HL-60 (cell line): ENCODE results near the gene ZMYM1.

ENCODE experiments used
- DNase-seq, 2 experiments: peaks; one replicate each; pipeline ENCODE4 v3.0.0-alpha.2; 2010 to 2020; ENCODE audit warnings: low read depth in 1 of 2, low spot score in 1 of 2
- H3K27ac ChIP-seq: fragments of 250-450 bp; sonication (Bioruptor Pico); replicated peaks from 2 replicates; pipeline ENCODE4 v1.5.1; 2020; ENCODE audit warnings: mild to moderate bottlenecking, moderate library complexity
- H3K27me3 ChIP-seq: fragments of 250-450 bp; sonication (Bioruptor Pico); 2 replicates; pipeline ENCODE4 v1.5.1; 2021; ENCODE audit warnings: mild to moderate bottlenecking, moderate library complexity; ENCODE audit not compliant: insufficient read depth, poor library complexity, severe bottlenecking
- H3K4me3 ChIP-seq: replicated peaks from 2 replicates; pipeline ENCODE4 v1.5.1; 2011; ENCODE audit warnings: mild to moderate bottlenecking, control low read depth, low read length; ENCODE audit not compliant: insufficient read depth
- GABPA ChIP-seq: IDR thresholded peaks from 2 replicates; pipeline ENCODE4 v1.6.1; 2012; ENCODE audit warnings: low read depth
- POLR2AphosphoS5 ChIP-seq: IDR thresholded peaks from 2 replicates; pipeline ENCODE4 v1.6.1; 2012; ENCODE audit warnings: low read depth
- SPI1 ChIP-seq: IDR thresholded peaks from 2 replicates; pipeline ENCODE4 v1.6.1; 2012; ENCODE audit warnings: low read depth, mild to moderate bottlenecking, borderline replicate concordance
- TF ChIP-seq, protein P1 (sequence below): IDR thresholded peaks from 2 replicates; pipeline ENCODE4 v1.6.1; 2012; ENCODE audit warnings: low read depth; ENCODE audit not compliant: insufficient replicate concordance
- TF ChIP-seq, protein P2 (sequence below): IDR thresholded peaks from one replicate; pipeline ENCODE4 v1.5.1; 2011; ENCODE audit warnings: low read length, control low read depth, inconsistent platforms; ENCODE audit not compliant: insufficient read depth

ZMYM1 gene

GRCh38 chr1:35085421-35085820 is 6.2 kb downstream of the ZMYM1 start:
- no peak for TF ChIP-seq SPI1
- TF ChIP-seq GABPA = no peak
- TF ChIP-seq, protein P1, sequence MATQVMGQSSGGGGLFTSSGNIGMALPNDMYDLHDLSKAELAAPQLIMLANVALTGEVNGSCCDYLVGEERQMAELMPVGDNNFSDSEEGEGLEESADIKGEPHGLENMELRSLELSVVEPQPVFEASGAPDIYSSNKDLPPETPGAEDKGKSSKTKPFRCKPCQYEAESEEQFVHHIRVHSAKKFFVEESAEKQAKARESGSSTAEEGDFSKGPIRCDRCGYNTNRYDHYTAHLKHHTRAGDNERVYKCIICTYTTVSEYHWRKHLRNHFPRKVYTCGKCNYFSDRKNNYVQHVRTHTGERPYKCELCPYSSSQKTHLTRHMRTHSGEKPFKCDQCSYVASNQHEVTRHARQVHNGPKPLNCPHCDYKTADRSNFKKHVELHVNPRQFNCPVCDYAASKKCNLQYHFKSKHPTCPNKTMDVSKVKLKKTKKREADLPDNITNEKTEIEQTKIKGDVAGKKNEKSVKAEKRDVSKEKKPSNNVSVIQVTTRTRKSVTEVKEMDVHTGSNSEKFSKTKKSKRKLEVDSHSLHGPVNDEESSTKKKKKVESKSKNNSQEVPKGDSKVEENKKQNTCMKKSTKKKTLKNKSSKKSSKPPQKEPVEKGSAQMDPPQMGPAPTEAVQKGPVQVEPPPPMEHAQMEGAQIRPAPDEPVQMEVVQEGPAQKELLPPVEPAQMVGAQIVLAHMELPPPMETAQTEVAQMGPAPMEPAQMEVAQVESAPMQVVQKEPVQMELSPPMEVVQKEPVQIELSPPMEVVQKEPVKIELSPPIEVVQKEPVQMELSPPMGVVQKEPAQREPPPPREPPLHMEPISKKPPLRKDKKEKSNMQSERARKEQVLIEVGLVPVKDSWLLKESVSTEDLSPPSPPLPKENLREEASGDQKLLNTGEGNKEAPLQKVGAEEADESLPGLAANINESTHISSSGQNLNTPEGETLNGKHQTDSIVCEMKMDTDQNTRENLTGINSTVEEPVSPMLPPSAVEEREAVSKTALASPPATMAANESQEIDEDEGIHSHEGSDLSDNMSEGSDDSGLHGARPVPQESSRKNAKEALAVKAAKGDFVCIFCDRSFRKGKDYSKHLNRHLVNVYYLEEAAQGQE = no peak
- TF ChIP-seq, protein P2, sequence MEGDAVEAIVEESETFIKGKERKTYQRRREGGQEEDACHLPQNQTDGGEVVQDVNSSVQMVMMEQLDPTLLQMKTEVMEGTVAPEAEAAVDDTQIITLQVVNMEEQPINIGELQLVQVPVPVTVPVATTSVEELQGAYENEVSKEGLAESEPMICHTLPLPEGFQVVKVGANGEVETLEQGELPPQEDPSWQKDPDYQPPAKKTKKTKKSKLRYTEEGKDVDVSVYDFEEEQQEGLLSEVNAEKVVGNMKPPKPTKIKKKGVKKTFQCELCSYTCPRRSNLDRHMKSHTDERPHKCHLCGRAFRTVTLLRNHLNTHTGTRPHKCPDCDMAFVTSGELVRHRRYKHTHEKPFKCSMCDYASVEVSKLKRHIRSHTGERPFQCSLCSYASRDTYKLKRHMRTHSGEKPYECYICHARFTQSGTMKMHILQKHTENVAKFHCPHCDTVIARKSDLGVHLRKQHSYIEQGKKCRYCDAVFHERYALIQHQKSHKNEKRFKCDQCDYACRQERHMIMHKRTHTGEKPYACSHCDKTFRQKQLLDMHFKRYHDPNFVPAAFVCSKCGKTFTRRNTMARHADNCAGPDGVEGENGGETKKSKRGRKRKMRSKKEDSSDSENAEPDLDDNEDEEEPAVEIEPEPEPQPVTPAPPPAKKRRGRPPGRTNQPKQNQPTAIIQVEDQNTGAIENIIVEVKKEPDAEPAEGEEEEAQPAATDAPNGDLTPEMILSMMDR = no peak
- TF ChIP-seq POLR2AphosphoS5 = no peak
- Histone ChIP-seq H3K27me3 (no peaks in the 10 kb centered on the region), H3K4me3 (no peak overlapping the region), H3K27ac (no peak overlapping the region)
- no peak for DNase-seq

- no peak for DNase-seq
- TF ChIP-seq, protein P2 = no peak
- TF ChIP-seq GABPA (no peak), SPI1 (no peak), POLR2AphosphoS5 (no peak)
- TF ChIP-seq, protein P1 = no peak
- Histone ChIP-seq H3K4me3 (no peak overlapping the region), H3K27me3 (no peaks in the 10 kb centered on the region), H3K27ac (no peak overlapping the region)
Observed at GRCh38 chr1:35097224-35097623, 18.0 kb downstream of the ZMYM1 start.

DNA sequence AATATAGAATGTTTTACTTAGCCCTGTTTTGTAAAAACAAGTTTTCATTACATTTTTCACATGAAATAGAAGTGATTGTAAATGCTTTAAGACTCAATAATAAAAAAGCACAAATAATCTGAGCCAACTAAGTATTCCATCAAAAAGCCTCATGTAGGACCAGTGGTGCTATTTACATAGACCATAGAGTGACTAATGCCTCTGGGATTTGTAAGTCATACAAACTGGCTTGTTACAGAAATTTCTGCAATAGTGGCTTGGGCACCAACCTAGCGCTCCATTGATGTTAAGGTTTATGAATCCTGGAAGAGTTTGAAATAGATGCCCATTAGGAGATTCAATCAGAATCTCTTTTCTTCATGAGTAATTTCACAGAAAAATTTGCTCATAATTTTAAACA is 31.9 kb downstream of the ZMYM1 start:
- no peaks in the 10 kb centered on the region for H3K27me3 ChIP-seq
- no peak overlapping the region for H3K4me3 ChIP-seq
- H3K27ac ChIP-seq = no peak overlapping the region
- DNase-seq = no peak
- TF ChIP-seq, protein P1 = no peak
- TF ChIP-seq GABPA (no peak), SPI1 (no peak), POLR2AphosphoS5 (no peak)
- TF ChIP-seq, protein P2 = no peak
